ENCODE data around the gene GCC2. TPM values are rescaled to one million over a fixed set of nuclear protein-coding genes. Genes with fewer than 3 reads are reported as not detected.

The GCC2 gene
- total and polyA plus RNA-seq, 9 of the 15 experiments (the other 6 are each of a cell fraction or from before 2014, with no cell fraction given), result 11.4 to 35.7 (median 19.9) TPM

GRCh38 chr2:108531674-108532055, 82.7 kb downstream of the GCC2 start (continued):
- no peak for TF ChIP-seq FOXK2 (conservative IDR thresholded peaks at IDR 0.05 in 1 of 2, IDR thresholded peaks at IDR 0.05 in 1 of 2; ENCODE audit: low read depth in 2 of 2)
- TF ChIP-seq, protein P1, sequence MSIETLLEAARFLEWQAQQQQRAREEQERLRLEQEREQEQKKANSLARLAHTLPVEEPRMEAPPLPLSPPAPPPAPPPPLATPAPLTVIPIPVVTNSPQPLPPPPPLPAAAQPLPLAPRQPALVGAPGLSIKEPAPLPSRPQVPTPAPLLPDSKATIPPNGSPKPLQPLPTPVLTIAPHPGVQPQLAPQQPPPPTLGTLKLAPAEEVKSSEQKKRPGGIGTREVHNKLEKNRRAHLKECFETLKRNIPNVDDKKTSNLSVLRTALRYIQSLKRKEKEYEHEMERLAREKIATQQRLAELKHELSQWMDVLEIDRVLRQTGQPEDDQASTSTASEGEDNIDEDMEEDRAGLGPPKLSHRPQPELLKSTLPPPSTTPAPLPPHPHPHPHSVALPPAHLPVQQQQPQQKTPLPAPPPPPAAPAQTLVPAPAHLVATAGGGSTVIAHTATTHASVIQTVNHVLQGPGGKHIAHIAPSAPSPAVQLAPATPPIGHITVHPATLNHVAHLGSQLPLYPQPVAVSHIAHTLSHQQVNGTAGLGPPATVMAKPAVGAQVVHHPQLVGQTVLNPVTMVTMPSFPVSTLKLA (conservative IDR thresholded peaks at IDR 0.05), result no peak
- TF ChIP-seq CBX8 (IDR thresholded peaks at IDR 0.05; ENCODE audit: borderline replicate concordance, extremely low read depth, low read depth, low read length, poor library complexity, severe bottlenecking), result no peak
- no peak for TF ChIP-seq THRAP3 (IDR thresholded peaks at IDR 0.05; ENCODE audit: borderline replicate concordance)
- TF ChIP-seq, protein P2, sequence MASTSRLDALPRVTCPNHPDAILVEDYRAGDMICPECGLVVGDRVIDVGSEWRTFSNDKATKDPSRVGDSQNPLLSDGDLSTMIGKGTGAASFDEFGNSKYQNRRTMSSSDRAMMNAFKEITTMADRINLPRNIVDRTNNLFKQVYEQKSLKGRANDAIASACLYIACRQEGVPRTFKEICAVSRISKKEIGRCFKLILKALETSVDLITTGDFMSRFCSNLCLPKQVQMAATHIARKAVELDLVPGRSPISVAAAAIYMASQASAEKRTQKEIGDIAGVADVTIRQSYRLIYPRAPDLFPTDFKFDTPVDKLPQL (IDR thresholded peaks at IDR 0.05; ENCODE audit: extremely low read depth, insufficient read length), result no peak
- no peak for TF ChIP-seq ZNF57 (CRISPR knock-in tag; IDR thresholded peaks at IDR 0.05)
- no peak for TF ChIP-seq ZNF668 (CRISPR knock-in tag; IDR thresholded peaks at IDR 0.05)
- peak; percentile 3; the same call in 1 of the 2 replicates for TF ChIP-seq ZFX (CRISPR knock-in tag; IDR thresholded peaks at IDR 0.05)
- TF ChIP-seq PHF8 (IDR thresholded peaks at IDR 0.05; ENCODE audit: borderline replicate concordance, low read length), result no peak
- no peak for TF ChIP-seq RBM17 (IDR thresholded peaks at IDR 0.05; ENCODE audit: borderline replicate concordance, low read depth, low read length)
